PC-9 (cell line): Measurements from ENCODE around the gene HES2.

Experiments
- EZH2 ChIP-seq: fragments of 200-600 bp; sonication (generic); IDR thresholded peaks from 2 replicates; pipeline ENCODE4 v1.8.0; 2017; ENCODE audit warnings: antibody characterized with exemption, low read depth
- TF ChIP-seq, protein P1 (sequence below): fragments of 200-600 bp; sonication (generic); conservative IDR thresholded peaks from 2 replicates; pipeline ENCODE4 v1.6.1; 2017; ENCODE audit warnings: mixed run types, antibody characterized with exemption, mild to moderate bottlenecking, moderate library complexity

DNA sequence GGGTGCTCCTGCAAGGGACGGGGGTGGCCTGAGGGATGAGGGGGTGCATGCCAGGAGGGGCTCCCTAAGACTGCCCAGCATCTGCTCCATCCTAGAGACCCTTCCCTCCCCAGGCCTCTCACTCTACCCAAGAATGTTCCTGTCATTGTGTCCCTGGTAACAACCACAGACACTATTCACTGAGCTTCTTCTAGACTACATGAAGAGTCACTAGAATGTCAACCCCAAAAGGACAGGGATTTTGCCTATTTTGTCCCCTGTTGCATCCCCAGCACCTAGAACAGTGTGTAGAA lies 43.3 kb upstream of the HES2 start:
- TF ChIP-seq, protein P1, sequence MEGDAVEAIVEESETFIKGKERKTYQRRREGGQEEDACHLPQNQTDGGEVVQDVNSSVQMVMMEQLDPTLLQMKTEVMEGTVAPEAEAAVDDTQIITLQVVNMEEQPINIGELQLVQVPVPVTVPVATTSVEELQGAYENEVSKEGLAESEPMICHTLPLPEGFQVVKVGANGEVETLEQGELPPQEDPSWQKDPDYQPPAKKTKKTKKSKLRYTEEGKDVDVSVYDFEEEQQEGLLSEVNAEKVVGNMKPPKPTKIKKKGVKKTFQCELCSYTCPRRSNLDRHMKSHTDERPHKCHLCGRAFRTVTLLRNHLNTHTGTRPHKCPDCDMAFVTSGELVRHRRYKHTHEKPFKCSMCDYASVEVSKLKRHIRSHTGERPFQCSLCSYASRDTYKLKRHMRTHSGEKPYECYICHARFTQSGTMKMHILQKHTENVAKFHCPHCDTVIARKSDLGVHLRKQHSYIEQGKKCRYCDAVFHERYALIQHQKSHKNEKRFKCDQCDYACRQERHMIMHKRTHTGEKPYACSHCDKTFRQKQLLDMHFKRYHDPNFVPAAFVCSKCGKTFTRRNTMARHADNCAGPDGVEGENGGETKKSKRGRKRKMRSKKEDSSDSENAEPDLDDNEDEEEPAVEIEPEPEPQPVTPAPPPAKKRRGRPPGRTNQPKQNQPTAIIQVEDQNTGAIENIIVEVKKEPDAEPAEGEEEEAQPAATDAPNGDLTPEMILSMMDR = no peak
- TF ChIP-seq EZH2 = no peak
